Neutrophil (primary cell): ENCODE measurements around the gene TRIM2.
"Not testable (repeated sequence)": the region's sequence is repeated elsewhere in the genome, so short reads cannot be mapped to it uniquely, and the experiment has no call there.

Experiments used
- H3K27ac ChIP-seq: fragments of 200-600 bp; sonication (generic); 2 replicates; pipeline ENCODE4 v1.5.1; 2016; ENCODE audit warnings: mild to moderate bottlenecking, moderate library complexity
- H3K27me3 ChIP-seq: fragments of 200-600 bp; sonication (generic); 2 replicates; pipeline ENCODE4 v1.6.0; 2016; ENCODE audit warnings: mild to moderate bottlenecking
- H3K36me3 ChIP-seq: fragments of 200-600 bp; sonication (generic); 2 replicates; pipeline ENCODE4 v1.5.1; 2017
- H3K4me1 ChIP-seq, 2 experiments: fragments of 200-600 bp in 1 of 2; sonication (generic) in 1 of 2; 1 replicate in 1 of 2; 2 replicates in 1 of 2; pipeline versions ENCODE4 v1.5.1 to v1.6.1; 2013 to 2016; ENCODE audit warnings: low read depth in 1 of 2, low read length in 1 of 2, mild to moderate bottlenecking in 1 of 2, moderate library complexity in 1 of 2; ENCODE audit not compliant: control insufficient read depth in 1 of 2, insufficient read depth in 1 of 2
- H3K4me3 ChIP-seq, 2 experiments: fragments of 200-600 bp in 1 of 2; sonication (generic) in 1 of 2; 1 replicate in 1 of 2; 2 replicates in 1 of 2; pipeline ENCODE4 v1.5.1; 2013 to 2016; ENCODE audit warnings: low read depth in 1 of 2, low read length in 1 of 2, mild to moderate bottlenecking in 1 of 2, moderate library complexity in 1 of 2
- H3K9me3 ChIP-seq: fragments of 200-600 bp; sonication (generic); 2 replicates; pipeline ENCODE4 v1.5.1; 2016
- TF ChIP-seq, protein P1 (sequence below): fragments of 200-600 bp; sonication (generic); IDR thresholded peaks from 2 replicates; pipeline ENCODE4 v1.5.1; 2016; ENCODE audit warnings: antibody characterized with exemption

TRIM2 gene

DNA sequence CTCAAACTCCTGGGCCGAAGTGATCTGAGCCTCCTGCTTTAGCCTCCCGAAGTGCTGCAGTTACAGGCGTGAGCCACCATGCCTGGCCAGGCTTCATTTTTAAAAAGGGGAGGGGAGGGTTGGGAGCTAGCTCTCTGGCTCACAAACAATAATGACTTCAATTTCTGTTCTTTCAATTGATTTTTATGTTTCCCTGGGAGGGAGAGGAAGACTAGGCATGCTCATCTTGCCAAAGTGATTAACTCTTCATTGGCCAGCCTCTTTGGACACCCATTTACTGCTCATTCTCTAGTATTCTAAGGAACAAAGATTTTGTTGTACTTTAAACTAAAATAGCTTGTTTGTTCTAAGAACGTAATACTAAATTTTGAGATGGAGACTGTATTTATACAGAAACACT lies 43.4 kb upstream of the TRIM2 start:
- no peaks in the 10 kb centered on the region for H3K36me3 ChIP-seq
- TF ChIP-seq, protein P1, sequence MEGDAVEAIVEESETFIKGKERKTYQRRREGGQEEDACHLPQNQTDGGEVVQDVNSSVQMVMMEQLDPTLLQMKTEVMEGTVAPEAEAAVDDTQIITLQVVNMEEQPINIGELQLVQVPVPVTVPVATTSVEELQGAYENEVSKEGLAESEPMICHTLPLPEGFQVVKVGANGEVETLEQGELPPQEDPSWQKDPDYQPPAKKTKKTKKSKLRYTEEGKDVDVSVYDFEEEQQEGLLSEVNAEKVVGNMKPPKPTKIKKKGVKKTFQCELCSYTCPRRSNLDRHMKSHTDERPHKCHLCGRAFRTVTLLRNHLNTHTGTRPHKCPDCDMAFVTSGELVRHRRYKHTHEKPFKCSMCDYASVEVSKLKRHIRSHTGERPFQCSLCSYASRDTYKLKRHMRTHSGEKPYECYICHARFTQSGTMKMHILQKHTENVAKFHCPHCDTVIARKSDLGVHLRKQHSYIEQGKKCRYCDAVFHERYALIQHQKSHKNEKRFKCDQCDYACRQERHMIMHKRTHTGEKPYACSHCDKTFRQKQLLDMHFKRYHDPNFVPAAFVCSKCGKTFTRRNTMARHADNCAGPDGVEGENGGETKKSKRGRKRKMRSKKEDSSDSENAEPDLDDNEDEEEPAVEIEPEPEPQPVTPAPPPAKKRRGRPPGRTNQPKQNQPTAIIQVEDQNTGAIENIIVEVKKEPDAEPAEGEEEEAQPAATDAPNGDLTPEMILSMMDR: no peak
- no peak overlapping the region for H3K4me3 ChIP-seq
- no peaks in the 10 kb centered on the region for H3K4me1 ChIP-seq
- peaks cover 35% of the 10 kb centered on the region for H3K27me3 ChIP-seq
- no peak overlapping the region for H3K27ac ChIP-seq
- H3K9me3 ChIP-seq: no peaks in the 10 kb centered on the region

DNA sequence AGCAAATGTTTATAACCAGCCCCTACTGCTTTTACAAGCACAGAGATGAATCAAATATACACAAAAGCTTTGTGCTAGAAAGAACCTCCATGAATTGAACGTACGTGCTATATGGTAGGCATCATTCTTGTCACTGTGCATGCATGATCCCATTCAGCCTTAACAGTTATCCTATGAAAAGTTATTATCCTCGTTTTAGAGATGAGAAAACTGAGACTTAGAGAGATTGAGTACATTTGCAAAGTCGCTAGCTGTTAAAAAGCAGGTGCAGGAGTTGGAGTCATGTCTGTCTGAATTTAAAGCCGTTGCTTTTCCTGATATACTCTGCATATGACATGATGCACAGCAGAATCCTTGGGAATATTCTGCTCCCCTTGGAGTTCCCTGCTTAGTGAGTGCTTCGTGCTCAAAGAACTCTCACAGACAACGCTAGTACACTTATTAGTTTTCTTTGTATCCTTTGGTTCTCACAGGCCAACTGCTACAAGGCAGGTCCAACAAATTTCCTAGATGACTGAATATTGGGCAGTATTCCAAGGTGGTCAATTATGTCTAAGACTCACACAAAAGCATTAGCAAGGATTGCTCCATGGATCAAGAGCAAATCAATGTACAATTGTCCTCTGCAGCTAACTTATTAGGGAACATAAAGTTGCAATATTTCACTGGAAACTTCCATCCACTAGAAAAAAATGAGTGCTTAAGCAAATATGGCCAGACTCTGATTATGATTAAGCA lies 42.8 kb upstream of the TRIM2 start:
- H3K4me3 ChIP-seq: no peak overlapping the region
- peaks cover 29% of the 10 kb centered on the region for H3K27me3 ChIP-seq
- no peaks in the 10 kb centered on the region for H3K9me3 ChIP-seq
- no peaks in the 10 kb centered on the region for H3K36me3 ChIP-seq
- TF ChIP-seq, protein P1: no peak
- no peak overlapping the region for H3K27ac ChIP-seq
- H3K4me1 ChIP-seq: no peaks in the 10 kb centered on the region

DNA sequence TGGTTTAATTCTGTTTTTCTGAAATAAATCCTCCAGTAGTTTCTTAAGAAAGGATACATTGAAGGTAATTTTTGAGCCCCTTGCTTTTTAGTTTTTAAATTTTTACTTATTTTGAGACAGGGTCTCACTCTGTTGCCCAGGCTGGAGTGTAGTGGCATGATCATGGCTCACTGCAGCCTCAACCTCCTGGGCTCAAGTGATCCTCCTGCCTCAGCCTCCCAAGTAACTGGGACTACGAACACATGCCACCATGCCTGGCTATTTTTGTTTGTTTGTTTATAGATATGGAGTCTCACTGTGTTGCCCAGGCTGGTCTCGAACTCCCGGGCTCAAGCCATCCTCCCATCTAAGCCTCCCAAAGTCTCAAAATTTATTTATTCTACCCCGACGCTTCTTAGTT lies 39.0 kb upstream of the TRIM2 start:
- H3K36me3 ChIP-seq, H3K27me3 ChIP-seq, H3K4me1 ChIP-seq, H3K27ac ChIP-seq, H3K4me3 ChIP-seq, H3K9me3 ChIP-seq: not testable (repeated sequence)

DNA sequence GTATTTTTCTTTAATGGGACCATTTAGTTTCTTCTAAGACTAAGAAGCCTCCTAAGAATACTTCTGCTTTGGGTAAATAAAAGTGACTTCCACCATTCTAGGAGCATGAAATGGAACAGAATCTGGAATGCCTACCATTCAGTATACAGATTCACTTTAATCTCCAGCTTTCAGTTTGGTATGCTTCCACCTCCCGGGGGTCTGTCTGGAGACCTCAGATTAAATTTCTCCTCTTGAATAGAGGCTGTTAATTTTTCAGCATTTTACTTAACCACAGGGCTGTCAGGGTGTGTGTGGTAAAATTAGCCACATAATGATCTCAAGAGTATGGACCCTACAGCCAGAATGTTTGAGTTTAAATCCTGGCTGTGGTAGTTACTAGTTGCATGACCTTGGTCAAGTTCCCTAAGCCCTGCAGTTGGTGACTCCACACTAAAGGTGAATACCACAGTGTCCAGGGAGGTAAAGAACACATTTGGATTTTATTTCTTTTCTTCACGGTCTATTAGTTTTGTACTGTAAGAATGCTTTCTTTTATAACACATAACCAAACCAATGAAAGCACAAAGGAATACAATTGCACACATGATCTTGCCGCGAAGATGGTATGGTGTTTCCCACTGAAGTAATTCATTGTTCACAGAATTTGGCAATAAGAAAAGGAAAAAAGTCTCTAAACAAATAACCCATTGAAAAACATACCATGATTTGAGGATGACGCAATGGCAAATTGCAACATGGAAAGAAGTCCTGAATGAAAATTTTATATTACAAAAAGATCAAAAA lies 37.3 kb upstream of the TRIM2 start:
- Histone ChIP-seq H3K27me3 (peaks cover 1% of the 10 kb centered on the region), H3K9me3 (no peaks in the 10 kb centered on the region), H3K36me3 (no peaks in the 10 kb centered on the region), H3K4me3 (no peak overlapping the region), H3K27ac (no peak overlapping the region), H3K4me1 (no peaks in the 10 kb centered on the region)
- TF ChIP-seq, protein P1: no peak

DNA sequence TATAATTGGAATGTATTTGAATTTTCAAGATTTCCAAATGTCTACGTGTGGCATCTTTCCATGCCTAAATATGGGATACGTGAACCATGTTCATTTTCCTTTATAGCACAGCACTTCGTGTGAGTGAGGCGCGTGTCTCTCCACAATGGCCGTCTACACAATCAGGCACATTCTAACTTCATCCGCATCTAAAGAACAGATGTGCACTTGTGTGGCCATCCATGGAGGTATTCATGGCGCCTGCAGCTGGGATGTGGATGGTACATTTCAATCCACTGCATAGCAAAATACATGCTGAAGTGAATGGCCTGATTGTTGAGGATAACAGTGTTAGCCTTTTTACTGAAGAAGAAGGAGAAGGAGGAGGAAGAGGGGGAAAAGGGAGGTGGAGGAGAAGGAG lies 34.5 kb upstream of the TRIM2 start:
- H3K9me3 ChIP-seq: no peaks in the 10 kb centered on the region
- TF ChIP-seq, protein P1: no peak
- H3K36me3 ChIP-seq: no peaks in the 10 kb centered on the region
- H3K4me3 ChIP-seq: no peak overlapping the region
- no peaks in the 10 kb centered on the region for H3K27me3 ChIP-seq
- no peak overlapping the region for H3K27ac ChIP-seq
- H3K4me1 ChIP-seq: no peaks in the 10 kb centered on the region

DNA sequence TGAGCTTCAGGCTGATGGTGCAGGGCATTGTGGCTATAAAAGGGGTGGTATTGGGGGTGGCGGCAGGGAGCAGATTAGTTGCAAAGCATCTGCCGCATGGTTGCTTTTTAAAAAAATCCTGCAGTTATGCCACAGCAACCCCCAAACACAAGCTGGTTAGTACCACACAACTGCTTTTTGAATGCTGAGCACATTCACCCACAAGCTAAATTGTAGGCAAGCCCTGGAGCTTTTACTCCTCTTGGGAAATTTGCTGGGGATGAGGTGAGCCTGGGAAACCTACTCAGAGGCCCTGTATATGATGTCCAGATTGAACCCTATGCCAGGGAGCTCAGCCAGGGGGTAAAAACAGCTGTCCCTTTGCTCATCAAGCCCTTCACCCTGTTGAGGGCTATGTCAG lies 33.8 kb upstream of the TRIM2 start:
- no peaks in the 10 kb centered on the region for H3K36me3 ChIP-seq
- no peaks in the 10 kb centered on the region for H3K4me1 ChIP-seq
- H3K27me3 ChIP-seq: no peaks in the 10 kb centered on the region
- TF ChIP-seq, protein P1: no peak
- H3K27ac ChIP-seq: no peak overlapping the region
- no peaks in the 10 kb centered on the region for H3K9me3 ChIP-seq
- no peak overlapping the region for H3K4me3 ChIP-seq
